Gastroesophageal sphincter (tissue), 3 donors: ENCODE results near the gene OPCML.

Experiments
- EP300 ChIP-seq: sonication (generic); formaldehyde crosslinking; IDR thresholded peaks from one replicate; pipeline ENCODE4 v1.6.1; 2017; ENCODE audit warnings: antibody characterized with exemption, mild to moderate bottlenecking
- POLR2A ChIP-seq, 2 donors: fragments of 450-650 bp; IDR thresholded peaks; one replicate each; pipeline ENCODE4 v1.6.1; 2017; ENCODE audit warnings: antibody characterized with exemption in 2 of 2, mild to moderate bottlenecking in 2 of 2, moderate library complexity in 1 of 2
- POLR2AphosphoS5 ChIP-seq: sonication (generic); formaldehyde crosslinking; IDR thresholded peaks from one replicate; pipeline ENCODE4 v1.6.1; 2017; ENCODE audit warnings: antibody characterized with exemption
- TF ChIP-seq, protein P1 (sequence below), 4 experiments: fragments of 200-600 bp in 2 of 4; fragments of 450-650 bp in 2 of 4; sonication (generic) in 1 of 4; IDR thresholded peaks; one replicate each; pipeline ENCODE4 v1.5.1; 2017 to 2019; ENCODE audit warnings: antibody characterized with exemption in 4 of 4, mild to moderate bottlenecking in 2 of 4, moderate library complexity in 2 of 4

DNA sequence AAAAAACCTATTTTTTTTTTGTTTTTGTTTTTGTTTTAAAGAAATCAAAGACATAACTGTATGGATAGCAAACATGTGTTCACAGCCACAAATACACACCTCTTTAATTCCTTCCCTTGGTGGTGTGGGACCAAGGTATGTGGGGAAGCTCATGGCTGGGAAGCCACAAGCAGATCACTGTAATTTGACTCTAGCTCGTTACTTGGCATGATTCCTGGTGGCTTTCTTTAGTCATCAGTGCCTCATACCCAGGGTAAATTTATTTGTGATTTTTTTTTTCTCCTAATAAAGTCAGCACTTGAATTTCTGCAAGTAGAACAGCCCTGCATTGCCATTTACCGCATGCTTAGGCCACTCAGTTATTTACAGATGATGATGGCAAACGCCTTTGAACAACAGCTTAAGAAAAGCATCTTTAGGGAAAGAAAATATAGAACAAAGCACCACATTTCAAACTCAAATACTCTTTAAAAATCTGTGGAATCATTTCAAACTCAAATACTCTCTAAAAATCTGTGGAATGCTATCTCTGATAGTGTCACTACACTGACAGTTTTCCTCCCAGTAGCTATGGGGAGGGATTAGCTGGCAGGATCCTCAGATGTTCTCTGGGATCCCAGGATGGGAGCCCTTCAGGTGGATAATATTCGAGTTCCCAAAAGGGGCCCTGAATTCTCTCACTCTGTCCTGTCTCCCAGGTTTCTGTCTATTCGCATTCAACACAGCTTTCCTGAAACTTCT lies 687.2 kb downstream of the OPCML start:
- TF ChIP-seq, protein P1, sequence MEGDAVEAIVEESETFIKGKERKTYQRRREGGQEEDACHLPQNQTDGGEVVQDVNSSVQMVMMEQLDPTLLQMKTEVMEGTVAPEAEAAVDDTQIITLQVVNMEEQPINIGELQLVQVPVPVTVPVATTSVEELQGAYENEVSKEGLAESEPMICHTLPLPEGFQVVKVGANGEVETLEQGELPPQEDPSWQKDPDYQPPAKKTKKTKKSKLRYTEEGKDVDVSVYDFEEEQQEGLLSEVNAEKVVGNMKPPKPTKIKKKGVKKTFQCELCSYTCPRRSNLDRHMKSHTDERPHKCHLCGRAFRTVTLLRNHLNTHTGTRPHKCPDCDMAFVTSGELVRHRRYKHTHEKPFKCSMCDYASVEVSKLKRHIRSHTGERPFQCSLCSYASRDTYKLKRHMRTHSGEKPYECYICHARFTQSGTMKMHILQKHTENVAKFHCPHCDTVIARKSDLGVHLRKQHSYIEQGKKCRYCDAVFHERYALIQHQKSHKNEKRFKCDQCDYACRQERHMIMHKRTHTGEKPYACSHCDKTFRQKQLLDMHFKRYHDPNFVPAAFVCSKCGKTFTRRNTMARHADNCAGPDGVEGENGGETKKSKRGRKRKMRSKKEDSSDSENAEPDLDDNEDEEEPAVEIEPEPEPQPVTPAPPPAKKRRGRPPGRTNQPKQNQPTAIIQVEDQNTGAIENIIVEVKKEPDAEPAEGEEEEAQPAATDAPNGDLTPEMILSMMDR (IDR thresholded peaks at IDR 0.05): no peak
- no peak for TF ChIP-seq POLR2A (IDR thresholded peaks at IDR 0.05)
- no peak for TF ChIP-seq POLR2AphosphoS5
- no peak for TF ChIP-seq EP300
